ENCODE measurements around the gene SAMM50.

Gene SAMM50

DNA sequence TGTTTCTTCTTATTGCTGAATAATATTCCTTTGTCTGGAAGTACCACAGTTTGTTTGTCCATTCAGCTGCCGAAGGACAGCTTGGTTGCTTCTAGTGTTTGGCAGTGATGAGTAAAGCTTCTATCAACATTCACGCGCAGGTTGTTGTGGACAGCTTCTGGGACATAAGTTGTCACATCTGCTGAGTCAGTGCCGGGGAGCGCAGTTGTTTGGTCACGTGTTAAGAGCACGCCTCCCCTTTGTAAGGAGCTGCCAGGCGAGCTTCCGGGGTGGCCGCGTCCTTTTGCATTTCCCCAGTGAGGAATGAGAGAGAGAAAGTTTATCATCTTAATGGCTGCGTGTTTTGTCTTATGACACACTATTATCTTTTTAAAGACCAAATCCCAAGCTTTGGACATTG, 30.3 kb downstream of the SAMM50 start:
- H3K4me1 Mint-ChIP-seq, result no peaks in the 10 kb centered on the region
- ATAC-seq, result no peak
- no peak overlapping the region for H3K4me3 Mint-ChIP-seq
- no peaks in the 10 kb centered on the region for H3K9me3 Mint-ChIP-seq
- H3K36me3 Mint-ChIP-seq, result peaks cover 62% of the 10 kb centered on the region
- H3K27me3 Mint-ChIP-seq, result no peaks in the 10 kb centered on the region
- no peak overlapping the region for H3K27ac Mint-ChIP-seq

DNA sequence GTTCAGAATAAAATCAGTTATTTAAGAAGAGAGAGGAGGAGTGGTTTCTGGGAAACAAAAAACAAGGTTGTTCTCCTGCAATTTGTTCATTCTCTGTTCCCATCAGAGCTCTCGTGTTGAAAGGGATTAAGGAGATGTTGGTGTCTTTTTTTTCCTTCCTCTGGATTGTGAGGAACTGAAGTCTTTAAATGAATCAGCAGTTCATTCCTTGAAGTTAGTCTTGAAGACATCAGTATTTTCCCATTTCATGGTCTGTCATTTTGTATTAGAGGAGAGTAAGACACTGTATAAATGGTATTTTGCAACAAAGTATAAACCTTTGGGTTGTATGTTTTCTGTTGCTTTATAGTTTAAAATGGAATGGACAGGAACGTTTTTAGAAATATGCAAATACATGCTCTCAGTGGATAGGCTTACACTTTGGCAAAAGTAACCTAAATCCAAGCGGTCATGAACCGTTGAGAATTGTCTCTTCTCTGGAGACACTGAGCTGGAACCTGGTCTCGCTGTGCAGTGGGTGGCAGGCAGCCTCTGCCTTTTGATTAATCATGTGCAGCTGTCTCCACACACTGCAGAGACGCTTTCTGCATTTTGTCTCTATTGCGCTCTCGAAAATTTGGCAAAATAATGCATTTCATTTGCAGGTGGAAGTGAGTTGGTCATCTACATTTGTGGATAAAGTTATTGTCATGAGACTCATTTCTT, 33.0 kb downstream of the SAMM50 start:
- Mint-ChIP-seq H3K4me1 (peaks cover 8% of the 10 kb centered on the region), H3K4me3 (no peak overlapping the region), H3K27ac (no peak overlapping the region)

DNA sequence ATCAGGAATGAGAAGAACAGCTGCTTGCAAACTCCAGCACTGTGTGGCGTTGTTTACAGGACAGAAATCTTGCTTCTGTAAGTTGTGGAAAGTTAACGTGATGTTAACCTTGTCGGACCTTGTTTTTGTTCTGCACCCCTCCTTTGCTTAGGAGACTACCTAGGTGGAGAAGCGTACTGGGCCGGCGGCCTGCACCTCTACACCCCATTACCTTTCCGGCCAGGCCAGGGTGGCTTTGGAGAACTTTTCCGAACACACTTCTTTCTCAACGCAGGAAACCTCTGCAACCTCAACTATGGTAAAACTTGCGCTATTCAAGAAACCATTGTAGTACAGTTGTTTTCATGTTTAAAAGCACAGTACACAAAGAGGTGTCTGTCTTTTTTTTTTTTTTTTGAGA, 33.7 kb downstream of the SAMM50 start:
- H3K27me3 Mint-ChIP-seq, result no peaks in the 10 kb centered on the region

More for the DNA sequence above, 33.0 kb downstream of the SAMM50 start:
- Mint-ChIP-seq H3K9me3 (no peaks in the 10 kb centered on the region), H3K36me3 (peaks cover 77% of the 10 kb centered on the region), H3K27me3 (no peaks in the 10 kb centered on the region)
- no peak for ATAC-seq

DNA sequence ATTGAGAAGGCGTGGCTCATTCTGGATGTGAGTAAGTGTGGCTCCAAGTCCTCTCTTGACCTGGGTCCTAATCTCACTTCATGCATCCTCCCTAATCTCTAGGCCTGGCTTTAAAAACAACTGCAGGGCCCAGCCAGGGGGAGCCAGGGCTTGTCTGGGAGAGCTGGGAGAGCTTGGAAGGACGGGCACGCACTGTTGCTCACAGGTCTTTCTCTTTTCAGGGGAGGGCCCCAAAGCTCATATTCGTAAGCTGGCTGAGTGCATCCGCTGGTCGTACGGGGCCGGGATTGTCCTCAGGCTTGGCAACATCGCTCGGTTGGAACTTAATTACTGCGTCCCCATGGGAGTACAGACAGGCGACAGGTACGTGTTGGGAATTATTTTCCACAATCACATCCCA, 34.8 kb downstream of the SAMM50 start:
- ATAC-seq, result no peak
- no peak overlapping the region for H3K27ac Mint-ChIP-seq
- H3K4me3 Mint-ChIP-seq, result no peak overlapping the region
- peaks cover 77% of the 10 kb centered on the region for H3K36me3 Mint-ChIP-seq
- H3K9me3 Mint-ChIP-seq, result no peaks in the 10 kb centered on the region
- peaks cover 23% of the 10 kb centered on the region for H3K4me1 Mint-ChIP-seq
- H3K27me3 Mint-ChIP-seq, result no peaks in the 10 kb centered on the region

More for the DNA sequence above, 33.7 kb downstream of the SAMM50 start:
- Mint-ChIP-seq H3K9me3 (no peaks in the 10 kb centered on the region), H3K36me3 (peaks cover 76% of the 10 kb centered on the region), H3K27ac (no peak overlapping the region), H3K4me1 (peaks cover 13% of the 10 kb centered on the region), H3K4me3 (no peak overlapping the region)
- no peak for ATAC-seq

DNA sequence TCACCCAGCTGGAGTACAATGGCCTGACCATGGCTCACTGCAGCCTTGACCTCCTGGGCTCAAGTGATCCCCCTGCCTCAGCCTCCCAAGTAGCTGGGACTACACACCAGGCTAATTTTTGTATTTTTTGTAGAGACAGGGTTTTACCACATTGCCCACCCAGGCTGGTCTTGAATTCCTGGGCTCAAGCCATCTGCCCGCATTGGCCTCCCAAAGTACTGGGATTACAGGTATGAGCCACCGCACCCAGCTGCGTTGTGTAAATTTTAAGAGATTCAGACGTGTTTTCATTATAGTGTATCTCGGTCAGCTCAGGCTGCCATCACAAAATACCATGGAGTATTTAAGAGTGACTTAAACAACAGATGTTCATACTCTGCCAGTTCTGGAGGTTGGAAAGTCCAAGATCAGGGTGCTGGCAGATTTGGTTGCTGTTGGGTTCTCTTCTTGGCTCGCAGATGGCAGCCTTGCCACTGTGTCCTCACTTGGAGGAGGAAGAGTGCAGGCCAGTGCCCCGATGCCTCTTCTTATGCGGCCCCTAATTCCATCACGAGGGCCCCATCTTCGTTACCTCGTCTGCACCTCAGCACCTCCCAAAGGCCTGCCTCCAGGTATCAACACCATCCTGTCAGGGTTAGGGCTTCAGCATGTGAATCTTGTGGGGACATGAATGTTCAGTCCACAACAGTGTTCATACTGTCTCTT, 36.2 kb downstream of the SAMM50 start:
- H3K36me3 Mint-ChIP-seq, result peaks cover 75% of the 10 kb centered on the region
- no peak overlapping the region for H3K27ac Mint-ChIP-seq
- no peak overlapping the region for H3K4me3 Mint-ChIP-seq
- no peak for ATAC-seq
- no peaks in the 10 kb centered on the region for H3K9me3 Mint-ChIP-seq
- H3K27me3 Mint-ChIP-seq, result no peaks in the 10 kb centered on the region
- H3K4me1 Mint-ChIP-seq, result peaks cover 37% of the 10 kb centered on the region

DNA sequence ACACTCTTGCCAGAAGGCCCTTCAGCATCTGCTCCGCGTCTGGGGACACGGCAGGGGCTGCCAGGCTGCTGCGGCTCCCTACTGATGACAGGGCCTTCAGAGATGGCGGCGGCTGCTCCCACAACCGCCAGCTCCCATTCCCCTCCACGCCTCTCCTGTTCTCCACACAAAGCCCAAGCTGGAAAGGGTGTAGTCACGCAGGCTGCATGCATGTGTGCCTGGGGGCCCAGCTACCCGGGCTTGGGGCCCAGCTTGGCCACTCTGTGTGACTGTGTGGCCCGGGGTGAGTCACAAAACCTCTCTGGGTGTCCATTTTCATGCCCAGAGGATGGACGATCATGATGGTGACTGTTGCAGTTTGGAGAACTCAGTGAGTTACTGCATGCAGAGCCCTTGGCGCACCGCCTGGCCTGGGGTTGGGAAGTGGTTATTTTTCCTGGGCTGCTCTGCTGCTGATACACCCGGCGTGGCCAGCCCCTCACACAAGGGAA, 37.1 kb downstream of the SAMM50 start:
- Mint-ChIP-seq H3K27ac (no peak overlapping the region), H3K4me3 (no peak overlapping the region), H3K36me3 (peaks cover 78% of the 10 kb centered on the region), H3K27me3 (no peaks in the 10 kb centered on the region), H3K4me1 (peaks cover 47% of the 10 kb centered on the region), H3K9me3 (no peaks in the 10 kb centered on the region)
- no peak for ATAC-seq

DNA sequence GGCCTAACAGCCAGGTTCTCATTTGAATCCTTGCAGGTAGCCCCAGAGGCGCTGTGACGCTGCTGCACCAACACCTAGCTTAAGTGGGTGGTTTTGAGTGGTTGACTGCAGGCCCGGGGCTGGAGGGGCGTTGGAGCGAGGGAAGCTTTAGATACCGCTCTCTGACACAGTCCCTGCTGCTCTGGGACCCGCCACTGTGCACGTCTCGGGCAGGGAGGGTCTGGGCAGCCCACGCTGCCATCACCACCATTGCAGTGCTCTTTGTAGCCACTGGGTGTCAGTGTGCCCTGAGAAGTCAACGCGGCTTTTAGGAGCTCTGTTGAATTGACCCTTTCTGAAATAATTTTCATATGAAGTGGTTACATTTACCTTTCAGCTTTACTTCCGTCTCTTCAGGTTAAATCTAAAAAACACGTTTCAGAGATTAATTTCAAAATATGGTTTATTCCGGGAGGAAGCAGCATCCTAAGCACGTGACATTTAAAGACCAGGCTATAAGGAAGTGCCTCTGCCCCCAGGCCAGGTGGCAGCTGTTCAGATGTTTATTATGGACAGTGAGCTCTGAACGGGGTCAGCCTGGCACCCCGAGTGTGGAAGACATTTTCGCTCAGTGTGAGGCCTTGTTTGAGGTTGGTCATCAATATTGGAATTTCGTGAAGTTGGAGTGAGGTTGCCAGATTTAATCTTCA, 38.0 kb downstream of the SAMM50 start:
- Mint-ChIP-seq H3K36me3 (peaks cover 74% of the 10 kb centered on the region), H3K4me1 (peaks cover 49% of the 10 kb centered on the region), H3K4me3 (no peak overlapping the region), H3K27me3 (no peaks in the 10 kb centered on the region), H3K9me3 (no peaks in the 10 kb centered on the region), H3K27ac (peak overlapping the region; percentile 97)
- peak; percentile 74 for ATAC-seq

DNA sequence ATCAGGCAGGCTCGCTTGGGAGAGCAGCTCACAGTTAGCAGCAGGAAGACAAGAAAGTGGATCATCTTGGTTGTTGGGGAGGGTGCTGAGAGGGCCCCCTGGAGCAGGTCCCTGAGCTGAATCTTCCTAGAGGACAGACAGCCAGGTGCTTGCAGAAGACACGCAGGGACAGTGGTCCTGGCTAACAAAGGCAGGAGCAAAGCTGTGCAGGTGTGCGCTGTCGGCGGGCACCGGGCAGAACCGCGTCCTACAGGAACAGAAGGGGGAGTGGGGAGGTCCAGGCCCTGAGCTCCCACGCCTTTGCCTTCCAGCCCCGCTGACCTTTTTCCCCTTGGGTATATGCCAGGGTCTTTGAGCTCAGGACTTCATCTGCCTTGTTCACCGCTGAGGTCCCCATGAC, 38.8 kb downstream of the SAMM50 start:
- Mint-ChIP-seq H3K27me3 (no peaks in the 10 kb centered on the region), H3K9me3 (no peaks in the 10 kb centered on the region), H3K27ac (peak overlapping the region; percentile 97), H3K4me3 (no peak overlapping the region), H3K36me3 (peaks cover 74% of the 10 kb centered on the region), H3K4me1 (peaks cover 54% of the 10 kb centered on the region)
- ATAC-seq, result no peak

DNA sequence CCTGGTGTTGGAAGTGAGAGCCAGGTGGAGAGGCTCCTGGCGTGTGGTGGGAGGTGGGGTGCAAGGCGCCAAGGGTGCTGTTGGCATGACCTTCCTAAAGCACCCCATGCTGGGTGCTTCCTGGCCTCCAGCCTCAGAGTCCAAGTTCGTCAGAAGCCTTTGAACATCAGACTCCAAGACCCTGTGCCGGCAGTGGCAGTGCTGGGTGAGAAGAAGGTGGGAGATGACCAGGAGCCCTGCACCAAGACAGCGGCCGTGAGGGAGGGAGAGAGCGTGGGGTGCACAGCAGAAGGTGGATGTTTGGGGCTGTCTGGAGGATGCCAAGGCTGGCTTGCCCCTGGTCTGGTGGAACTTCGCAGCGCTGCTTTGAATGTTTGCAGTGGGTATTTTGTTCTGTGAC, 39.2 kb downstream of the SAMM50 start:
- ATAC-seq, result no peak
- H3K27ac Mint-ChIP-seq, result peak overlapping the region; percentile 97
- H3K4me3 Mint-ChIP-seq, result no peak overlapping the region
- H3K4me1 Mint-ChIP-seq, result peaks cover 58% of the 10 kb centered on the region
- H3K36me3 Mint-ChIP-seq, result peaks cover 74% of the 10 kb centered on the region
- no peaks in the 10 kb centered on the region for H3K9me3 Mint-ChIP-seq
- no peaks in the 10 kb centered on the region for H3K27me3 Mint-ChIP-seq

DNA sequence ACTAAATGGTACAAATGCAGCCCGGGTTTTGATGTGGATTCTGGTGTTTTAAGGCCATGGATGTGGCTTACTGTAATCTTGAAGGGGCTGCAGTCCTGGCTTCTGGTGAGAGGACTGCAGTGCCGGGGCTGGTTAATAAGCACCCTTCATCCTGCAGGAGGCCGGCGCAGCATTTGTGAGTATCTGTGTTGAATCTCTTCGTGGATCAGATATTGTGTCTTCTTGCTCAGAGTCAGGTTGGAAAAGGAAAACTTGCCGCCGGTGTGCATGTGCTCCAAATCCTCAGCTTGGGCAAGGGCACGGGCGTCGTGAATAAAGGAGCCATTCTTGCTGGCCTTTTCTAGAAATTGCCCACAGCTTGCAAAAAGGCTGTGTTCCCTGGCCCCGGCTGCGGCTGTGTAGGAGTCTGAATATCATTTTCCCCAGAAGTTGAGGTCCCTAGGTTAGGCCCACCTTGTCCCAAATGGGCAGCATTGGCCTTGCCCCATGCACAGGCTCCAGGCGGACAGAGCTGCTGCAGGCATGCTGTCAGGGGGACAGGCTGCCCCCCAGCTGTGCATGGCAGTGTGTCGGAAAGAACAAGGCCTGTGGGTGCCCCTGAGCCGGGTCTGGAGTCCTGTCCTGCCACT, 39.9 kb downstream of the SAMM50 start:
- H3K9me3 Mint-ChIP-seq, result no peaks in the 10 kb centered on the region
- peaks cover 59% of the 10 kb centered on the region for H3K4me1 Mint-ChIP-seq
- ATAC-seq, result no peak
- peak overlapping the region; percentile 97 for H3K27ac Mint-ChIP-seq
- no peaks in the 10 kb centered on the region for H3K27me3 Mint-ChIP-seq
- peak overlapping the region; percentile 89 for H3K4me3 Mint-ChIP-seq
- H3K36me3 Mint-ChIP-seq, result peaks cover 69% of the 10 kb centered on the region

DNA sequence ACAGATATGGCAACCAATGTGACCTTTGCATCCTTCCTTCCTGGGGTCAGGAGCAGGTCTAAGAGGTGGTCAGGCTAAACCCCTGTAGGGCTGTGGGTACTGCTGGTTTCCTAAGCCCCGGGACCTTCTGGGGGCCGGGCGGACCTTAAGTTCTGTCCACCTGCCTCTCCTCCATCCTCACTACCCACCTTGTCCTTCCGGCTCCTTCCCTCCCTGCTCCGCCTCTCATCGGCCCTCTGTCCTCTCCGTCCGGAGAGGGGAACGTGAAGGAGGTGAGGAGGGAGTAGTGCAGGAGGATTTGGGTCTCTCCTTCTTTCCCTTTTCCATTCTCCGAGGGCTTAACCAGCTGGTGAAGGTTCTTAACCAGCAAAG, 40.5 kb downstream of the SAMM50 start:
- ATAC-seq, result peak; percentile 10
- peaks cover 68% of the 10 kb centered on the region for H3K36me3 Mint-ChIP-seq

DNA sequence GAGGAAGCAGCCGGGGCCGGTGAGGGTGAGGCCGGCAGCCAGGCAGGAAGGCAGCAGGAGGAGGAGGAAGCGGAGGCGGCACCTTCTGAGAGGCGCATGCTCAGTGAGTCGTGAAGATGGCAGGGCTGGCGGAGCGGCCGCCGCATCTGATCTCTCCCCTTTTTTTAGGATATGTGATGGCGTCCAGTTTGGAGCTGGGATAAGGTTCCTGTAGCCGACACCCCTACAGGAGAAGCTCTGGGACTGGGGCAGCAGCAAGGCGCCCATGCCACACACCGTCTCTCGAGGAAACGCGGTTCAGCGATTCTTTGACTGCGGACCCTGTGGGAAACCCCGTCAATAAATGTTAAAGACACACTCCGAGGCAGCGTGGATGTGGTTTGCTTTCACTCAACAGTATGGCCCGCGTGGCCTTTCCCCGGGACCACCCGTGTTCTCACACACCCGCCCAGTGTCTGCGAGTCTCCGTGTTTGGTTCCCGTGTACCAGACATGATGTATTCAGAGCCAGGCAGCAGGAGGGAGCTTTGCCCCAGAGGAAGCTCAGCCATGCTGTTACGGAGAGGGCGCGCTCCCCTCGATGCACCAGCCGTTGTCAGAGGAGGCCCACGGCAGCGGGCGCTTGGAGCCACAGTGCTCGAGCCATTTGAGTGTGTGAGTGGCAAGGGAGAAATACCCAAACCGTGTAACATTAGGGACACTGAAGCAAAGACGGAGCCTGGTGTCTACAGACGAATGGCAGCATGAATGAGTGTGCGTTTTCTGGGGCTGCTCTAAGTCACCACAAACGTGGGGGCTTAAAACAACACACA, 41.1 kb downstream of the SAMM50 start:
- no peaks in the 10 kb centered on the region for H3K9me3 Mint-ChIP-seq
- peaks cover 65% of the 10 kb centered on the region for H3K36me3 Mint-ChIP-seq
- ATAC-seq, result peak; percentile 90
- no peaks in the 10 kb centered on the region for H3K27me3 Mint-ChIP-seq
- peak overlapping the region; percentile 97 for H3K27ac Mint-ChIP-seq
- H3K4me3 Mint-ChIP-seq, result peak overlapping the region; percentile 89
- H3K4me1 Mint-ChIP-seq, result peaks cover 59% of the 10 kb centered on the region

More for the DNA sequence above, 40.5 kb downstream of the SAMM50 start:
- Mint-ChIP-seq H3K4me3 (peak overlapping the region; percentile 89), H3K9me3 (no peaks in the 10 kb centered on the region), H3K27ac (peak overlapping the region; percentile 97), H3K4me1 (peaks cover 59% of the 10 kb centered on the region), H3K27me3 (no peaks in the 10 kb centered on the region)

DNA sequence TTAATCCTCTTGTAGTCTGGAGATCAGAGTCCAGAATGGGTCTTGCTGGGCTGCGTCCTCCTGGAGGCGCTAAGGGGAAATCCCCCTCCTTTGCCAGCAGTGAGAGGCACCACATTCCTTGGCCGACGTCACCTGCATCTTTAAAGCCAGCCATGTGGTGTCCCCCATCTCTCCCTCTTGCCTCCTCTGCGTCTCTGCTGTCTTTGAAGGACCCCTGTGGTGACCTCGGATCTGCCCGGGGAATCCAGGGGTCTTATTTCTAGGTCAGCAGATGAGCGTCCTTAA, 41.7 kb downstream of the SAMM50 start:
- Mint-ChIP-seq H3K27ac (peak overlapping the region; percentile 97), H3K9me3 (no peaks in the 10 kb centered on the region)

DNA sequence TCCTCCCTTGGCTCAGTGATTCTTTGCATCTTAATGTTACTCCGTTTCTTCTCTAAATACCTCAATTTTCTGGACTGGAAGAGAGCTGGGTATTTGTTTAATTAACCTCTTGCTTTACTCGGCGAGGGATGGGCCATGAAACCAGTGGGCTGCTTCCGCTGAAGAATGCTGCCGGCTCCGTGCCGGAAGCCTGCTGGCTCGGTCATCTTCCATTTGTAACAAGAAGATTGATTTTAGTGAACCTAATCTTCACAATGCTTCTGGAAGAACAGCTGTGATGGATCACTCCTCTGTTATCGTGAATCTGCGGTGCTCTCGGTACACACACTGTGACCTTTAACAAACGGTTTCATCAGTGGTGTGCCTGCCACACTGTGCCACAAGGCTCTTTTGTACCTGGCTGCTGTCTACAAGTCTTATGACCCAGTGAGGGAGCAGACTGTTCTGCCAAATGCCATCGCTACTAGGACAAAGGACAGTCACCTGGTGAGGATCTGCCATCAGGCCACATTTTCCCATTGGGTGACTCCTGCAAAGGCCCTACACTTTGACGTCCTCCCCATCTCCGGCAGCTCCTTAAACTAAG, 43.5 kb downstream of the SAMM50 start:
- Mint-ChIP-seq H3K27me3 (no peaks in the 10 kb centered on the region), H3K27ac (no peak overlapping the region), H3K36me3 (peaks cover 41% of the 10 kb centered on the region), H3K4me3 (no peak overlapping the region), H3K9me3 (no peaks in the 10 kb centered on the region), H3K4me1 (peaks cover 47% of the 10 kb centered on the region)
- ATAC-seq, result no peak

More for the DNA sequence above, 41.7 kb downstream of the SAMM50 start:
- Mint-ChIP-seq H3K4me3 (peak overlapping the region; percentile 41), H3K4me1 (peaks cover 59% of the 10 kb centered on the region), H3K27me3 (no peaks in the 10 kb centered on the region), H3K36me3 (peaks cover 60% of the 10 kb centered on the region)
- no peak for ATAC-seq
